ENCODE data around the gene TMEM151B.
"Not testable (repeated sequence)": the region's sequence is repeated elsewhere in the genome, so short reads cannot be mapped to it uniquely, and the experiment has no call there.

Gene TMEM151B

DNA sequence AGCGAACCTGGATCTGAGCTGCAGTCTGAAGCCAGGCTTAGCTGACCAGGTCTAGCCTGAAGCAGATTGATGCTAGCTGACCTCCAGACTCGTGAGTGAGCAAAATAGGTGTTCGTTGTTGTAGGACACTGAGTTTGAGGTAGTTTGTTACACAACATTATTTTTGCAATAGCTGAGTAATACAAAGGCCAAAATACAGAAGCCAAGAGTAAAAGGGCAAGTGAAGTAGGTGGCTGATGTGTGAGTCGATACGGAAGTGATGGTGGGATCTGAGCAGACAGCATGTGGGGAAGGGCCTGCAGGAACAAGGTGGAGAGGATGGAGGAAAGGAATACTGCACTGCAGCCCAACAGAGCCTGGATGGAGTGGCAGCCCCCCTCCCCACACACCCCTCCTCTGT lies 63.7 kb downstream of the TMEM151B start:
- DNase-seq (ENCODE audit: low read depth in 2 of 2): no peak

DNA sequence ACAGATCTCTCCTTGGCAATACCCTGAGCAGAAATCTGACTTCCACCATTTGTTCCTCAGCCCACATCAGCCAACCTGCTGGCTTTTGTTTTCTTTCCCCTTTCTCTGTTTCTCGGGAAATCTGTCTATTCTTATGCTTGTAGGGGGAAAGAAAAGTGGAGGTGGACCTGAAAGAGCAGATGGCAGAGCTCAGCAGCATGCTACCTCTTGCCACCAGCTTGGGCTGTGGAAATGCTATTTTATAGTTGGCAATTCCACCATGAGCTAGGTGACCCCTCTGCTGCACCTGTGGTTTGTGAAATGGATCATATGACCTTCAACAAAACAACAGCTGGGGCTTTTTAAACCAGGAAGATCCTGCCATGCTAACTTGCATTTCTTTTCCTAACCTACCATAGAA lies 65.4 kb downstream of the TMEM151B start:
- DNase-seq (ENCODE audit: low read depth in 2 of 2): no peak

DNA sequence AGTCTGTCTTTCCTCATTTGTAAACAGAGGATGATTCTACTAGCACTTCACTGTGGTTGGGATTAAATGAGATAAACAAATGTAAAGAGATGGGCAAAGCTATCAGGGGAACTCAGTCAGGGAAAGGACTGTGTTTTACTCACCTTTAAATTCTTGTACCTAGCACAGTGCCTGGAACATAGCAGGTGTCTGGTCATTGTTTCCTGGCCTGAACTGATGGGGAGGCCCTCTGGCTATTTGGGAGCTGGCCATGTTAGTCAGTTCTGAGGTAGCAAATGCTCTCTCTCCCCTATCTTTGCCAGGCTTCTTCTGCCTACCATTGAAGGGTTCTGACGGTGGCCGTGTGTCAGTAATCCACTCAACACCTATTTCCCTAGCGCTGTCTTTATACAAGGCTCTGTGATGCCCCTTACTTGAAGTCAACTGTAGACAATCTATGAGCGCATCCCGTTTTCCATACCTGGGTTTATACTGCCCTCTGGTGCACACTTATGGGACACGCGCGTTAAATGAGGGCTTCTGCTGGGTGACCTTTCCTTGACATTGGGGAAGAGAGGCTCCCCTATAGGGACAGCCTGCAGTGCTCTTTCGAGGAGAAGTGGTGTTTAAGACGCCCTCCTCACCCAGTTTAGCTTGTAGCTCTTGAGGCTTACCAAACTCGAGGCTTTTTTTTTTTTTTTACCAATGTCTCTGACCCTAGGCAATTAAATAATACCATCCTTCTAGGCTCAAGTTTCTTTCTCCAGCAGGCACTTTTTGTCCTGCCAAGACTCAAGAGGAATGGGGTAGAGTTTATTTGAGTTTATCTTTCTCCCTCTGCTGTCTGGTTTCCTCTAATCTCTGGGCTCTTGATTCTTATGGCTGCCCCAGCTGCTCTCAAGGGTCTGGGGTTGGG lies 68.2 kb downstream of the TMEM151B start:
- peak; percentile 36 to 51 for DNase-seq (ENCODE audit: low read depth in 2 of 2)

DNA sequence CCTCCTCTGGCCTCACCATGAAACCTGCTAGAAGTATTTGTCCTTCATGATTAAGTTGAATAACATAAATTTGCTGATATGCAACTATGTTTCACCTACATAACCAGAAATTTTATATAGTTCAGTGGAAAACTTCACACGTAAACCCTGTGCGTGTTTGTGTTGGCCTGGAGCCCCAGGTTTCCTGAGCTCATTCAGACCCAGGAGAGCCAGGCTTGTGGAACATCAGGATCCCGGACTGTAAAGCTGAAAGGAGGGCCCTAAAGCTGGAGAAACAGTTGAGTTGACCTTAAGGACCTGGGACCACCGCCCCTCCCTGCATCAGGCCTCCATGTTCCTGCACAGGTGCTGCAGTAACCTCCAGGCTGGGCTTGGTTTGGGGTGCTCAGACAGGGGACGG lies 69.1 kb downstream of the TMEM151B start:
- no peak for DNase-seq (ENCODE audit: low read depth in 2 of 2)

DNA sequence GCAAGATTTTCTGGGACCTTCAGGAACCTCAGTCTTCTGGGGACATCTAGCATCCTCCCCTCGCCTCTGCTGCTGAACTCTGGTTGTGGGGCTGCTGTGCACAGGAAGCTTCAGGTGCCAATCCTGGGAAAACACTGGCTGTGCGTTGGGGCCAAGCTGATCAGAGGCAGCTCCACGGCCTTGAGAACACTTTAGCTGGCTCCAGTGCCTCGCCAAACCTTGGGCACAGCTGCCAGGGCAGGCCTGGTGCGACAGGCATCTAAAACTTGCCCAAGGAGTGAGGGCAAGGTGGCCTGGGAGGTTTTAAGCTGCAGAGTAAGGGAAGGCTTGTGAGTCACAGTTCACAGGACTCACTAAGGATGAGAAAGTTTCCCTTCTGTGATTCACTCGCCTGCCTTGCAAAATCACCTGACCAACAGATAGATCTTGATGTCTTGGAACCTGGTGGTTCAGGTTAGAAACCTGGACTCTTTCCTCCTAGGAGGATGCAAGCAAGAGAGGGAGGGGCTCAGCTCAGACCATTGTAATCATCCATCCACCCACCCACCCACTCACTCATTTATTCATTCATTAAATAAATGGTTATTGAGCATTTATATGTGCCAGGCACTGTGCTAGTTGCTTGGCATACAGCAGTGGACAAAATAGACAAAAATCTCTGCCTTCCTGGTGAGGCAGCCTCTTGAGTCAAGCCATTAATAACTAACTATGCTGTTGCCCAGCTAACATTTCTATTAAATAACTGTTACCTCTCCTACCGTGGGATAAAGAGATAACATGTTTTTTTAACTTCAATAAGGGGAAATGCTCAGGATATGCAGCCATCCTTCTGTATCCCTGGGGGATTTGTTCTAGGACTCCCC lies 69.7 kb downstream of the TMEM151B start:
- no peak for DNase-seq (ENCODE audit: low read depth in 2 of 2)

DNA sequence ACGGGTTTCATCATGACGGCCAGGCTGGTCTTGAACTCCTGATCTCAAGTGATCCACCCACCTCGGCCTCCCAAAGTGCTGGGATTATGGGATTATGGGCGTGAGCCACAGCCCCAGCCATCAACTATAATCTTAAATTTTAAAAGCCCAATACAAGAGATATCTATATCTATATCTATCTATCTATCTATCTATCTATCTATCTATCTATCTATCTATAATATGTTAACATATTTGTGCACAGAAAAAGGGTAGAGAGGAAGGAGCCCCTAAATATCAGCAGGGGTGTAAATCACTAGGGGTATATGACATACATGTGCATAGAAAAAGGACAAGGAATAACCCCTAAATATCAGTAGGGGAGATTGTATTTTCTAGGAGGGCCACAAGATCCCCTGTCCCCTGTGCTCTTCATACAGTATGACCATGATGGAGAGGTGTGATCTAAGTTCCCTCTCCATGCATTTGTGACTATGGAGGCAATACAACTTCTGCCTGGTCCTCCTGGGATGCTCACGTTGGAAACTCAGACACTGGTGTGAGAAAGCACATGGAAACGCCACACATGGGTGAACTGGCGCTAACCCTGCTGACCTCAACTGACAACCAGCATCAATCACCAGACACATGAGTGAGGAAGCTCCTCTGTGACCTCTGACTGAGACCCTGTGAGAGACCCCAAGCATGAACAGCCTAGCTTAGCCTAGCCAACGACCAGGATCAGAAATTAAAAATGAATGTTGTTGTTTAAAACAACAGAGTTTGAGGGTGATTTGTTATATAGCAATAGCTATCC lies 71.0 kb downstream of the TMEM151B start:
- DNase-seq (ENCODE audit: low read depth in 2 of 2): no peak

DNA sequence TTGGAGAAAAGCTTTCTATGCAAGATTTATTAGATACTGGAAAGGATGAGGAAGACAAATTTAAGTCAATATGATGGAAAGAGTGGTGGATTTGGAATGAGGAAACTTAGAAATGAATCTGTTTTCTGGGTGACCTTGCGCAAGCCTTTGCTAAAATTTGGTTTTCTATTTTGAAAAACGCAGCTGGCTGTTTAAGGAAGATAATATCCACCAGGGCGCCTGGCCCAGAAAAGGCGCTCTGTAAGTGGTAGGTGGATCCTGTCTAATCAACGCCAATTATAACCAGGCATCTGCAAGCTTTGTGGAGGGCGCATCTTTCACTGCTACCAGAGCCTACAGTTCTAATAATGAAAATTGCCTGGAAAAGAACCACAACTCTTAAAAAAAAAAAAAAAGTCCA lies 71.8 kb downstream of the TMEM151B start:
- no peak for DNase-seq (ENCODE audit: low read depth in 2 of 2)

DNA sequence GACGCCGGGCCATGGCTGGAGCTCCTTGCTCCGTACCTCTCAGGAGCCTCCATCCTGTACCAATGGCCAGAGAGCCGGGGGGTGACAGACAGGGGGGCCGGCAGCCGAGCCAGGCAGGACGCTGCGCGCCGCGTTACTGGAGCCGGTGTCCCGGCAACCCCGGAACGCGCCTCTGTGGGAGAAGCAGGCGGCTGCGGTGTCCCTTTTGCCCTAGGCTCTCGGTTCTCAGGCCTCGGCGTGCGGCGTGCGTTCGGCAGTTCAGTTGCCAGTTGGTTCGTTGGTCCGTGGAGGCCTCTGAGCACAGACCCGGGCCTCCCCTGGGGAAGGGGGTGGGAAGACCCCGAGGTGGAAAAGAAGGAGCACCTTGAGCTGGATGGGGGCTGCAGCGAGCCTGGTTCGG lies 72.2 kb downstream of the TMEM151B start, which contains the start of gene SPATS1:
Gene SPATS1 (plus strand): TSS at position 162 of the 400 bp plus-strand sequence. CDS start 446 bp downstream, outside the sequence.
- no peak for DNase-seq (ENCODE audit: low read depth in 2 of 2)

DNA sequence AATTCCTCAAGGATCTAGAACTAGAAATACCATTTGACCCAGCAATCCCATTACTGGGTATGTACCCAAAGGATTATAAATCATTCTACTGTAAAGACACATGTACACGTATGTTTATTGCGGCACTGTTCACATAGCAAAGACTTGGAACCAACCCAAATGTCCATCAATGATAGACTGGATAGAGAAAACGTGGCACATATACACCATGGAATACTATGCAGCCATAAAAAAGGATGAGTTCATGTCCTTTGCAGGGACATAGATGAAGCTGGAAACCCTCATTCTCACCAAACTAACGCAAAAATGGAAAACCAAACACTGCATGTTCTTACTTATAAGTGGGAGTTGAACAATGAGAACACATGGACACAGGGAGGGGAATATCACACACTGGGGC lies 76.6 kb downstream of the TMEM151B start:
- not testable (repeated sequence) for DNase-seq (ENCODE audit: low read depth in 2 of 2)

DNA sequence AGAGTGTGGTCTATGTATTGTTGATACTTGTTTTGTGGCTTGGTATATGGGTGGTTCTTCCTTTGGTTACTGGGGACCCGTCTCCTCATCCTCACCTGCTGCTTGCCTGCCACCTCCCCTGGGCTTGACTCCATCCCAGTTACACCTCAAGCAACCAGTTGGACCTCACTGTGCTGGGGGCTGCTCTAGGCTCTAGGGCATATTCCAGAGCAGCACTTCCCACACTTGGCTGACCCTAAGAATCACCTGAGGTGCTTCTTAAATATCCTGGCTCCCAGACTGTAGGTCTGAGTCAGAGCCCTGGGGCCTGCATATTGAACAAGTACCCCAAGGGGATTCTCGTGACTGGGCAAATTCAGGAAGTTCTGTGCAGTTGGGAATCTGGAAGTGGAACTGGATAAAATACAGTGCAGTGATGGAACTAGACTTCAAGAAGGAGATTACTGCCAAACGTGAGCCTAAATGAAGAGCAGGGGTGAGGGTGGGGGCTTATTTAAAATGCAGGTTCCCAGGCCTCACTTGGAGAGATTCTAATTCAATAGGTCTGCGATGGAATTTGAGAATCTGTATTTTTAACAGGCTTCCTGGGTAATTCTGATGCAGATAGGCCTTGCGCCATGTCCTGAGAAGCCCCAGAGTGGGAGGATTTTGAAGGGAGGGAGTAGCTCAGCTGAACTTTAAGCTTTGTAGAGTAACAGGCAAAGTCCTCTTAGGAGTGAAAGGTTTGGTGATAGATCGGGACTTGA lies 79.8 kb downstream of the TMEM151B start:
- no peak for DNase-seq (ENCODE audit: low read depth in 2 of 2)

DNA sequence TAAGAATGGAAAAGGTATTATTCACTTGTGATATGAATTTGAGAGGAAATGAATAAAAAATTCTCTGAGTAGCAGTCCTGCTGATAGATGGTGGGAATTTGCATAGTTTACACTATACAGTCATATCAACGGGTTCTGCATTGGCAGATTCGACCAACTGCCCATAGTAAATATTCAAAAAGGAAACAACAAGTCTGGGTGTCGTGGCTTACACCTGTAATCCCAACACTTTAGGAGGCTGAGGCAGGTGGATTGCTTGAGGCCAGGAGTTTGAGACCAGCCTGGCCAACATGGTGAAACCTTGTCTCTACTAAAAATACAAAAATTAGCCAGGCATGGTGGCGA lies 80.4 kb downstream of the TMEM151B start:
- not testable (repeated sequence) for DNase-seq (ENCODE audit: low read depth in 2 of 2)

DNA sequence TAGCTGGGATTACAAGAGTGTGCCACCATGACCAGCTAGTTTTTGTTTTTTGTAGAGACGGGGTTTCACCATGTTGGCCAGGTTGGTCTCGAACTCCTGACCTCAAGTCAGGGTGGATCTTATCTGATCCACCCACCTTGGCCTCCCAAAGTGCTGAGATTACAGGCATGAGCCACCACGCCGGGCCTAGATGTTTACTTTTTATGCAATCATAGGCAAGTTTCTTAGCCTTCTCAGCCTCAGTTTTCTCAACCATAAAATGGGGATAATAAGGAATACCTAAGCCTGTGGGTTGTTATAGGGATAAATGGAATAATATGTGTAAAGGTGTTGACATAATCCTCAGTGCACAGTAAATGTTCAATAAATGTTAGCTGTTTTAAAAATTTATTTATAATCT lies 82.0 kb downstream of the TMEM151B start:
- no peak for DNase-seq (ENCODE audit: low read depth in 2 of 2)

DNA sequence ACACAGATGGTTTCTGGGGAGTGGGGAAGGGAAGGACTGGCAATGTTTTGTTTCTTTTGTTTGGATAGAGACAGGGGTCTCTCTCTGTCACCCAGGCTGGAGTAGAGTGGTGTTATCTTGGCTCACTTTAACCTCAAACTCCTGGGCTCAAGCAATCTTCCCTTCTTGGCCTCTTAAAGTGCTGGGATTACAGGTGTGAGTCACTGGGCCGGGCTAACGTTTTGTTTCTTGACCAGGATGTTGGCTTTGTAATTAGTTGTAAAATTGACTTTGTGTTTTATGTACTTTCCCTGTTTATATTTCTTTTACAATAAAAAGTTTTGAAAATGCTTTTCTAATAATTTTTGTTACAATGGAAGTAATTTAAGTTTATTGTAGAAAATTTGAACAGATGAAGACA lies 83.1 kb downstream of the TMEM151B start:
- DNase-seq (ENCODE audit: low read depth in 2 of 2): no peak

DNA sequence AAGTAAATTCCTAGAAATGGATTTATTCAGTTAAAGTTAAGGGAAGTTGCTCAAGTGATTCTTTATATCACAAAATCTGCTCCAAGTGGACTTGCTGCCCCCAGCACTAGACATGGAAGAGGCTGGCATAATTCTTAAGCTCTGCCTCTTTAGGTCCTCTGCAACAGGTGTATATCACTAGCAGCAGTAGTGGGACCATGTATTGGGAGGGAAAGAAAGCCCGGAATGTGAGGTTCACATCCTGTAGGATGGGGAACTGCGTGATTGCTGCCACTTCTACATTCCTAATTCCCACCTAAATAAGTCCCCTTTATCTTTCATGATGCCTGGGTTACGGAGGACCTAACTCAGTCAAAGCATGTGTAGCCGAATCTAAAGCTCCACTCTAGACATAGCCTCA lies 85.4 kb downstream of the TMEM151B start:
- no peak for DNase-seq (ENCODE audit: low read depth in 2 of 2)

DNA sequence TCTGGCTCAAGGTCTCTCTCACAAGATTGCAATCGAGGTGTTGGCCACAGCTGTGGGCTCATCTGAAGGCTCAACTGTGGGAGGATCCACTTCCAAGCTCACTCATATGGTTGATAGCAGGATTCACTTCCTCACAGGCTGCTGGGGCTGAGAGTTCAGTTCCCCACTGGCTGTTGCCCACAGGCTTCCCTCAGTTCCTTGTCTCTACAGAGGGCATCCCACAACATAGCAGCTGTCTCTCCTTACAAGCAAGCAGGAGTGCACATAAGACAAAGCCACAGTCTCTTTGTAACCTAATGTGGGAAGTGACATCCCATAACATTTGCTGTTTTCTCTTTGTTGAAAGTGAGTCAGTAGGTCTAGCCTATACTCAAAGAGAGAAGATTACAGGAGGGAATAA lies 86.2 kb downstream of the TMEM151B start:
- DNase-seq (ENCODE audit: low read depth in 2 of 2): no peak

All from stimulated activated CD8-positive, alpha-beta memory T cell treated with anti-CD3 and anti-CD28 coated beads, Interleukin-2, amount 100 ng/mL, for 48 hours (primary cell).